MG63 (cell line): ENCODE results near the gene MINDY4. TPM values are rescaled to one million over a fixed set of nuclear protein-coding genes. Genes with fewer than 3 reads are reported as not detected.
"Not testable (repeated sequence)": the region's sequence is repeated elsewhere in the genome, so short reads cannot be mapped to it uniquely, and the experiment has no call there.

Experiments used
- DNase-seq: peaks from one replicate; pipeline ENCODE4 v3.0.0-alpha.2; 2020
- H3K27me3 ChIP-seq: fragments of 250-450 bp; sonication (Bioruptor Pico); 2 replicates; pipeline ENCODE4 v1.5.1; 2020; ENCODE audit warnings: mild to moderate bottlenecking, moderate library complexity
- H3K36me3 ChIP-seq: fragments of 250-450 bp; sonication (Bioruptor Pico); 2 replicates; pipeline ENCODE4 v1.5.1; 2020; ENCODE audit warnings: mild to moderate bottlenecking, moderate library complexity
- H3K4me3 ChIP-seq: fragments of 250-450 bp; sonication (Bioruptor Pico); 2 replicates; pipeline ENCODE4 v1.5.1; 2020; ENCODE audit warnings: mild to moderate bottlenecking, moderate library complexity
- H3K9me3 ChIP-seq: fragments of 250-450 bp; sonication (Bioruptor Pico); 2 replicates; pipeline ENCODE4 v1.5.1; 2020; ENCODE audit warnings: mild to moderate bottlenecking, moderate library complexity
- total RNA-seq: library from RNA; depleted of rRNA; stranded (reverse); fragments of >200 nt; shearing (Covaris generic); gene quantifications from 2 replicates; pipeline ENCODE4 v1.2.3, GENCODE V29; 2014; ENCODE audit warnings: low replicate concordance

The MINDY4 gene
- total RNA-seq, 1 experiment from 2014 or later, result 1.7 TPM

GRCh38 chr7:30807941-30808340 lies 36.7 kb downstream of the MINDY4 start:
- not testable (repeated sequence) for H3K36me3 ChIP-seq, H3K9me3 ChIP-seq, H3K27me3 ChIP-seq, DNase-seq, H3K4me3 ChIP-seq

DNA sequence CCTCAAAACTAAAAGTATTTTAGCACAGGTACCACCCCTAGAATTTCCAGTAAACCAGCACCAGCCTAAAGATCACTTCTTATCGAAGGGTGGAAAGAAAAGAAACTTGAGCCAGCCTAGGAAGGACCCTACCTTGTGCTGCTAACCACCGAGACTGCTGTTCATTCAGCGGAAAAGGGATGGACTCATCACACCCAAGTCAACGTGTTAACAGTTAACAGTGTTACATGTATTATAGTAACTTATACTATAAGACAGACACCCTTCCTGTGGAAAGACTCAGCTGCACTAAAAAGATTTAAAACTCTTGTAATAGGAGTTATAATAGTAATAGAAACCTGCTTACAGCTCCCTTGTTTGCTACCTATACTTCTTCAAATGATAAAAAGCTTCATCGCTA lies 39.8 kb downstream of the MINDY4 start:
- no peak overlapping the region for H3K4me3 ChIP-seq
- H3K36me3 ChIP-seq, result no peaks in the 10 kb centered on the region
- no peaks in the 10 kb centered on the region for H3K9me3 ChIP-seq
- H3K27me3 ChIP-seq, result no peaks in the 10 kb centered on the region; the same call in 1 of the 2 replicates
- no peak for DNase-seq

DNA sequence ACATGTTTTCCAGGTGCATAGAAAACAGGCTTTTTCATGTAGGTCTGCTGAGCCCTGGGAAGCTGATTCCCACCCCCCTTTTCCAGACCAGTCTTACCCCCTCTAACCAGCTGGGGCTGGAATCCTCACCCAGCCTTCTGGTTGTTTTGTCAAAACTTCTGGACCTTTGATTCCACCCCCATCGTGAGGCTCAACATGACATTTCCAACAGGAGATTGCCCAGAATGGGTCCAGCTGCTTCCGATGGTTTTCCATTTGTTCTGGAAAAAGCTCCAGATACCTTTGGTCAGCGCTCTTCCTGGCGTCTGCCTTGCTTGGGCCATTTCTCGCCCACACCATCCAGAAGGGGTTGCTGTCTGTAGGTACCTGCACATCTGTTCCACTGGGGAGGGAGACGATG lies 41.5 kb downstream of the MINDY4 start:
- no peaks in the 10 kb centered on the region for H3K36me3 ChIP-seq

DNA sequence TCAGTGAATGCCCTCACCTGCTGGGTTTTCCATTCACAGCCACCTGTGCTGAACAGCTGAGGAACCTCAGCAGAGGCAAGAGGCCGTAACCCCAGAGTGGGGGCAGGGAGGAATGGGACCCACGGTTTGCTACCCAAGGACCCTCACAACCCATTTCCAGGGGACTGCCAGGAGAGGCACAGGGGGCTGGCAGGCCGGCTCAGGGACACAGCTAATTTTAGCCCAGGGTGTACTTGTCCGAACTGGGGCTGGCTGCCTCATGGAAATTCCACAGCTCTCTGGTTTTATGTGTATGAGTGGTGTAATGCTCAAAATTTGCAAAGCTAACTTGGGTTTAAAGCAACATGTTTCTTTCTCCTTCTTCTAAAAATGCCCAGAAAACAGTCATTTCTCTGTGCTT lies 42.2 kb downstream of the MINDY4 start:
- no peak for DNase-seq
- Histone ChIP-seq H3K4me3 (no peak overlapping the region), H3K36me3 (no peaks in the 10 kb centered on the region), H3K27me3 (peaks cover 3% of the 10 kb centered on the region; the same call in 1 of the 2 replicates), H3K9me3 (no peaks in the 10 kb centered on the region)

More for the DNA sequence above, 41.5 kb downstream of the MINDY4 start:
- DNase-seq, result no peak
- Histone ChIP-seq H3K9me3 (no peaks in the 10 kb centered on the region), H3K4me3 (no peak overlapping the region), H3K27me3 (no peaks in the 10 kb centered on the region; the same call in 1 of the 2 replicates)

DNA sequence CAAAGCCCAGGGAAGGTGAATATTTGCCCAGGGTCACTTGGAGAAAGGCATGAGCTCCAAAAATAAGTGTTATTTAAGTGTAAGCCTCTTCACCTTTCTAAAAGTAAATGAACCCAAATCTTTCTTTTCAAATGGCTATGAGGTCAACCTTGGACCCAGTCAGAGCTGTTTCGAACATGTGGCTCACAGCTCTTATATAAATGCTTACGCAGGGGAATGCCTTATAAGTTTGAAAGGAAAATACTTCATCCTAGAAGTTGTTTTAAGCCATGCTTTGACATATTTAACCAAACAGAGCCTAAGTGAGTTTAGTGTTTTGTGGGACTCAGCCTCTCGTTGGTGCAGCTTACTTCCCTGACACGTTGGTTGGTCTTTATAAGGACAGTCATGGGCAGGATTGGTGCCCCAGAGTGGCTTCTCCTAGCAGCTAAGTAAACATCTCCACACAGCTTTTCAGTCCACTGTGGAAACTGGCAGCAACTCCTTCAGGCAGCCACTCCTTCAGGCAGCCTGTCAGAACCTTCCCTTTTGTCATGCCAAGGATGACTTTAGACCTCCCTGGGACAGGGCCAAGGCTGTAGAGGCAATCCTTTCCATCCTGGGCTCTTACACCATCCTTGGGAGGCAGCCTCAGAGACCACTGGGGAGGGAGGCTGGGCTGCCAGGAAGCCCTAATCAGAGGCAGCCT lies 43.6 kb downstream of the MINDY4 start:
- DNase-seq, result peak; percentile 43
- no peaks in the 10 kb centered on the region for H3K9me3 ChIP-seq
- no peaks in the 10 kb centered on the region for H3K36me3 ChIP-seq
- no peak overlapping the region for H3K4me3 ChIP-seq
- H3K27me3 ChIP-seq, result peaks cover 3% of the 10 kb centered on the region; the same call in 1 of the 2 replicates

DNA sequence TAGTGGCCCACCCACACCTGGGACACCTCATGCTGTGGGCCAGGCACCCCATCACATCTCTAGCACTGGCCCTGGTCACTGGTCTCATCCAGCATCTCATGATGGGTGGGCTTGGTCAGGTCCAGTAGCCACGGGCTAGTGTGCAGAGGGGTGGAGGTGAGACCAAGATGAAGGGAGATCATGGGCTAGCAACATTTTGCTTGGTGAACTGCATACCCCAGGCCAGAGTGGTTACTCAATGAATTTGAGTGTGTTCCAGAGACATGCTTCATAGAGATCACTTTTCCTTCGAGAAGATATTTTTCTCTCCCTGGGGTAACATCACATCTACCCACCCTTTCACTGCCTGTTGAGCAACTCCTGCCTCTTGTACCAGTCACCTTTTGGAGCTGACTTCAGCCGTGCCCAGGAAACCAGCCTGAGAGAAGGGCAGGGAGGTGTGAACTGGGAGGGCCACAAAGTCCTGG lies 44.2 kb downstream of the MINDY4 start:
- Histone ChIP-seq H3K27me3 (peaks cover 3% of the 10 kb centered on the region), H3K9me3 (no peaks in the 10 kb centered on the region), H3K36me3 (no peaks in the 10 kb centered on the region), H3K4me3 (no peak overlapping the region)
- DNase-seq, result no peak

- Histone ChIP-seq H3K9me3 (no peaks in the 10 kb centered on the region), H3K27me3 (peaks cover 3% of the 10 kb centered on the region), H3K36me3 (no peaks in the 10 kb centered on the region), H3K4me3 (no peak overlapping the region)
- no peak for DNase-seq
Observed at GRCh38 chr7:30815951-30816644, 44.9 kb downstream of the MINDY4 start.

DNA sequence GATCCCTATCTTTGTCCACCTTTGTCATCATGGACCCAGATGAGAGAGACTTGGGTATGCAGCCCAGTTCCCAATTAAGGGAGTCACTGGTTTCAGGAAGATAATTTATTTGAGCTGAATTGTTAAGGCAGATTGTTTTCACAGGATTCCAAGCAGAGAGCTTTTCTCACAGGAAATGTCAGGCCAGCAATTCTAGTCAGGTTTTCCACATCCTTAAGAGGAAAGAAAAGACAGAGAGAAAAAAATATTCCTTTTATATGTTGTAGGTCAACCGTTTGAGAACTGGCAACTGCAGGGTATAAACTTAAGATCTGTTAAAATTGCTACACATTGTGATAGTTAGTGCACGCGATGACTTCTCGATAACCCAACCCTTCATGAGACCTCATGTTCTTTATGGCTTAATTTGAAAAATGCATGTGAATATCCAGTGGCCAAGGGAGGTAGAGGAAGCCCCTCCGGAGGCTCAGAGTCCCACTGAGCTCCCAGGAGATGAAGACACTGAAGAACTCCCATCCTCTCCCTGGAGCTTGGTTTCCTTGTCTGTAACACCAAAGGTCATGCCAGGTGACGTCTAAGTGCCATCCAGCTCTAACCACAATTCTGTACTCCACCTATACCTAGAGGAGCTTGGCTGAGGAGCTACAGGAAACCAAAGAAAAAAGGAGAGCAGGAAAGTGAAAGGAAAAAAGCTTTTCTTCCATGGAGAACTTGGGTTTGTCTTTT lies 45.6 kb downstream of the MINDY4 start:
- Histone ChIP-seq H3K36me3 (no peaks in the 10 kb centered on the region), H3K27me3 (peaks cover 3% of the 10 kb centered on the region; the same call in 1 of the 2 replicates), H3K9me3 (no peaks in the 10 kb centered on the region), H3K4me3 (no peak overlapping the region)
- no peak for DNase-seq

GRCh38 chr7:30817371-30817767 lies 46.2 kb downstream of the MINDY4 start:
- DNase-seq, result no peak
- no peaks in the 10 kb centered on the region for H3K36me3 ChIP-seq
- H3K4me3 ChIP-seq, result no peak overlapping the region
- H3K9me3 ChIP-seq, result no peaks in the 10 kb centered on the region
- H3K27me3 ChIP-seq, result peaks cover 3% of the 10 kb centered on the region; the same call in 1 of the 2 replicates

- DNase-seq, result no peak
- Histone ChIP-seq H3K4me3 (no peak overlapping the region), H3K36me3 (no peaks in the 10 kb centered on the region), H3K9me3 (no peaks in the 10 kb centered on the region), H3K27me3 (no peaks in the 10 kb centered on the region; the same call in 1 of the 2 replicates)
Observed at GRCh38 chr7:30824821-30825720, 53.9 kb downstream of the MINDY4 start.

DNA sequence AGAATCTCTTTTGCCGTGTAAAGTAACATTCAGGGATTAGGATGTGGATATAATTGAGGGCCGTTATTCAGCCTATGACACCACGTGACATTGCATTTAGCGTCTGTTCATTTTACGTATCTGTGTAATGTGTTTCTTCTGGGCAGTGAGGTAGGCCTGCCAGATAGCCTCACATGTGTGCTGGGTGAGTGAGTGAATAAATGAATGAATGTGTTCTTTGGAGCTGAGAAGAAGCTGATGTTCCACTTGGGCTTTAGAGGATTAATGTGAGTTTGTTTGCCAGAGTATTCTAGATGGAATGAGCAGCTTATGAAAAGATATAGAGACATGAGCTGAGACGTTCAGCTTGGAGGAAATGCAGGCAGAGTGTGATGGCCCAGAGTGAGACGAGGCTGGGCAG lies 55.0 kb downstream of the MINDY4 start:
- no peak for DNase-seq
- Histone ChIP-seq H3K36me3 (no peaks in the 10 kb centered on the region), H3K4me3 (no peak overlapping the region), H3K9me3 (no peaks in the 10 kb centered on the region), H3K27me3 (no peaks in the 10 kb centered on the region)

DNA sequence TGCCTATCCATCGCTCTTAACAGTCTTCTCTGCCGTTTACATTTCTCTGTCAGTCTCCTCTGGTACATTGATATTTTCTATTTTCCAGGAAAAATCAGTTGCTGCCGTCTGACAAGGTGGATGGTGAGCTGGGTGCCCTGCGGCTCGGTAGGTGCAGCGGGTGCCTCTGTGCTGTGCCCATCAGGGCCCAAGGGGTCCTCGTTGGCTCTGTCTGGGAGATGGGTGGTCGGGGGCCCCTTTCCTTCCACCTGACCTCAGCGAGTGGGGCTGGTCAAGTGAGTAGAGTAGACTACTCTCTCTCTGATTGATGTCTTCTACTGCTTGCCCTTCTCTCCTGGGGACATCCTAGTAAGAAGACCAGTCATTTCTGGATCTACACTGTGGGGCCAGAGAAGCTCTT lies 57.4 kb downstream of the MINDY4 start:
- no peaks in the 10 kb centered on the region for H3K9me3 ChIP-seq
- no peaks in the 10 kb centered on the region for H3K27me3 ChIP-seq
- H3K36me3 ChIP-seq, result no peaks in the 10 kb centered on the region
- no peak for DNase-seq
- no peak overlapping the region for H3K4me3 ChIP-seq

GRCh38 chr7:30829471-30829870 lies 58.3 kb downstream of the MINDY4 start:
- Histone ChIP-seq H3K9me3 (no peaks in the 10 kb centered on the region), H3K27me3 (no peaks in the 10 kb centered on the region), H3K4me3 (no peak overlapping the region), H3K36me3 (no peaks in the 10 kb centered on the region)
- no peak for DNase-seq

DNA sequence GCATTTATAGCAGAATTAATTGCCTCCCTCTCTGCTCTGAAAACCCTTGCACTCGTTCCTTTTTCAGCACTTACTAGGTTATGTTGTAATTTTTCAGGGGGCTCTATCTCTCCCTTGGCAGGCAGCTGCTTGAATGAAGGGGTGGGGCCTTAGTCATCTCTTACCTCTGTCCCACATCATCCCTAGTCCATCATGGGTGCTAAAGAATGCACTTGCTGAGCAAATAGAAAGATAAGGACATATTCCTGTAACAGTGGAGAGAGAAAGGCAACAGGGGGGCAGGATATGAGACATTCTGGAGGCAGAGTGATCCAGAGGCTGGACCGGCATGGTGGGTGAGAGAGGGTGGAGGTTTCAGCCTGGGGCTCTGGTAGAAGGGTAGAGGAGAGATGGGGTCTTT lies 60.0 kb downstream of the MINDY4 start:
- DNase-seq, result no peak
- no peaks in the 10 kb centered on the region for H3K9me3 ChIP-seq

GRCh38 chr7:30831936-30832335 lies 60.7 kb downstream of the MINDY4 start:
- Histone ChIP-seq H3K9me3 (no peaks in the 10 kb centered on the region), H3K4me3 (no peak overlapping the region), H3K27me3 (no peaks in the 10 kb centered on the region), H3K36me3 (no peaks in the 10 kb centered on the region)
- DNase-seq, result no peak

More for the DNA sequence above, 60.0 kb downstream of the MINDY4 start:
- Histone ChIP-seq H3K36me3 (no peaks in the 10 kb centered on the region), H3K27me3 (no peaks in the 10 kb centered on the region), H3K4me3 (no peak overlapping the region)

- not testable (repeated sequence) for DNase-seq
Observed at GRCh38 chr7:30834017-30834674, 62.9 kb downstream of the MINDY4 start.

More at GRCh38 chr7:30834017-30834674, 62.9 kb downstream of the MINDY4 start:
- not testable (repeated sequence) for H3K36me3 ChIP-seq, H3K4me3 ChIP-seq, H3K9me3 ChIP-seq, H3K27me3 ChIP-seq
